IMR-90 (cell line): Measurements from ENCODE around the gene CYP1A2. TPM values are rescaled to one million over a fixed set of nuclear protein-coding genes. Genes with fewer than 3 reads are reported as not detected.

Experiments
- ATAC-seq: fragments of 200-7000 bp; cut with Tn5 transposase; 2 replicates; pipeline ENCODE4 v1.9.1; 2020; ENCODE audit warnings: low read depth, mild to moderate bottlenecking, moderate library complexity
- BruUV-seq: library from RNA; stranded (reverse); fragments of 400-500 nt; replicated peaks from 2 replicates; lab custom pipeline; 2021; lab: Mats Ljungman, UMichigan
- CTCF ChIA-PET: fragments of 300-600 bp; formaldehyde crosslinking; extraction: SDS; loops from one replicate; lab custom pipeline; 2021; ENCODE audit warnings: antibody characterized with exemption; lab: Yijun Ruan, JAX
- POLR2A ChIA-PET: fragments of 300-600 bp; sonication (Branson Sonifier 250); formaldehyde crosslinking; loops from one replicate; lab custom pipeline; 2022; ENCODE audit warnings: antibody characterized with exemption; ENCODE audit not compliant: unreplicated experiment; lab: Charles Lee
- DNase-seq: peaks from one replicate; pipeline ENCODE4 v3.0.0; 2013
- H2AFZ ChIP-seq: replicated peaks from 2 replicates; pipeline ENCODE3; 2013; ENCODE audit warnings: low read length, mild to moderate bottlenecking; ENCODE audit not compliant: poor library complexity
- H2AK5ac ChIP-seq: 2 replicates; pipeline ENCODE4 v1.6.1; 2013; ENCODE audit warnings: low read depth, low read length, inconsistent platforms
- H2AK9ac ChIP-seq: replicated peaks from 2 replicates; pipeline ENCODE3; 2013; ENCODE audit warnings: mild to moderate bottlenecking, low read depth, low read length, moderate library complexity; ENCODE audit not compliant: poor library complexity
- H2BK120ac ChIP-seq: 2 replicates; pipeline ENCODE4 v1.6.1; 2013; ENCODE audit warnings: low read depth, low read length, inconsistent platforms
- H2BK15ac ChIP-seq: 3 replicates; pipeline ENCODE4 v1.6.1; 2013; ENCODE audit warnings: low read depth, low read length, inconsistent platforms
- H2BK20ac ChIP-seq: 2 replicates; pipeline ENCODE4 v1.6.1; 2013; ENCODE audit warnings: low read depth, mild to moderate bottlenecking, inconsistent platforms, low read length, moderate library complexity
- H2BK5ac ChIP-seq: 2 replicates; pipeline ENCODE4 v1.6.1; 2013; ENCODE audit warnings: mild to moderate bottlenecking, low read depth, low read length, inconsistent platforms; ENCODE audit not compliant: poor library complexity, severe bottlenecking
- H3K14ac ChIP-seq: replicated peaks from 2 replicates; pipeline ENCODE4 v1.6.1; 2013; ENCODE audit warnings: low read depth, low read length, inconsistent platforms
- H3K18ac ChIP-seq: 2 replicates; pipeline ENCODE4 v1.6.1; 2013; ENCODE audit warnings: low read depth, low read length, control low read depth
- H3K23ac ChIP-seq: 2 replicates; pipeline ENCODE4 v1.6.1; 2013; ENCODE audit warnings: low read depth, low read length, inconsistent platforms
- H3K27ac ChIP-seq: 2 replicates; pipeline ENCODE4 v1.5.1; 2013; ENCODE audit warnings: mild to moderate bottlenecking, control low read depth, low read length; ENCODE audit not compliant: insufficient read depth
- H3K27me3 ChIP-seq: 2 replicates; pipeline ENCODE4 v1.6.1; 2013; ENCODE audit warnings: low read length; ENCODE audit not compliant: control insufficient read depth, insufficient read depth
- H3K36me3 ChIP-seq: 2 replicates; pipeline ENCODE4 v1.6.1; 2013; ENCODE audit warnings: low read length, mixed read lengths; ENCODE audit not compliant: control insufficient read depth, insufficient read depth
- H3K4ac ChIP-seq: 2 replicates; pipeline ENCODE4 v1.6.1; 2013; ENCODE audit warnings: low read depth, low read length, inconsistent platforms
- H3K4me1 ChIP-seq: 2 replicates; pipeline ENCODE4 v1.6.1; 2013; ENCODE audit warnings: low read length, mixed read lengths; ENCODE audit not compliant: control insufficient read depth, insufficient read depth
- H3K4me2 ChIP-seq: 2 replicates; pipeline ENCODE4 v1.6.1; 2013; ENCODE audit warnings: low read depth, mild to moderate bottlenecking, control low read depth, low read length, moderate library complexity
- H3K4me3 ChIP-seq: 2 replicates; pipeline ENCODE4 v1.5.1; 2013; ENCODE audit warnings: low read depth, mild to moderate bottlenecking, control low read depth, low read length, moderate library complexity; ENCODE audit not compliant: insufficient read depth
- H3K56ac ChIP-seq: 2 replicates; pipeline ENCODE4 v1.6.1; 2013; ENCODE audit warnings: low read length, inconsistent platforms; ENCODE audit not compliant: insufficient read depth; ENCODE audit errors: extremely low read depth
- H3K79me1 ChIP-seq, 2 experiments: 2 replicates each; pipeline ENCODE4 v1.6.1; 2013; ENCODE audit warnings: low read length in 2 of 2, inconsistent platforms in 1 of 2, low read depth in 1 of 2
- H3K9ac ChIP-seq: 2 replicates; pipeline ENCODE4 v1.6.1; 2013; ENCODE audit warnings: low read depth, low read length, control low read depth
- H3K9me1 ChIP-seq: 2 replicates; pipeline ENCODE4 v1.6.1; 2013; ENCODE audit warnings: low read length, inconsistent platforms; ENCODE audit not compliant: insufficient read depth
- H3K9me3 ChIP-seq: 2 replicates; pipeline ENCODE4 v1.6.1; 2013; ENCODE audit warnings: low read length; ENCODE audit not compliant: control insufficient read depth, insufficient read depth
- H4K20me1 ChIP-seq: 2 replicates; pipeline ENCODE4 v1.6.1; 2013; ENCODE audit warnings: low read length, inconsistent platforms; ENCODE audit not compliant: insufficient read depth
- H4K5ac ChIP-seq: 2 replicates; pipeline ENCODE4 v1.6.1; 2013; ENCODE audit warnings: mild to moderate bottlenecking, low read depth, low read length, control low read depth
- H4K8ac ChIP-seq, 2 experiments: 2 replicates each; pipeline ENCODE4 v1.6.1; 2013; ENCODE audit warnings: low read depth in 2 of 2, low read length in 2 of 2, control low read depth in 1 of 2, inconsistent platforms in 1 of 2
- H4K91ac ChIP-seq: 2 replicates; pipeline ENCODE4 v1.6.1; 2013; ENCODE audit warnings: low read depth, low read length, inconsistent platforms; ENCODE audit not compliant: insufficient read depth
- BHLHE40 ChIP-seq: fragments of 150-350 bp; IDR thresholded peaks from 2 replicates; pipeline ENCODE4 v1.6.1; 2016; ENCODE audit warnings: mild to moderate bottlenecking, low read depth, low read length
- CEBPB ChIP-seq: IDR thresholded peaks from 2 replicates; pipeline ENCODE4 v1.6.1; 2012; ENCODE audit warnings: low read depth, low read length, improper control_type of control experiment
- CHD1 ChIP-seq: IDR thresholded peaks from 2 replicates; pipeline ENCODE4 v1.6.1; 2012; ENCODE audit warnings: low read depth, low read length, improper control_type of control experiment
- CTCF ChIP-seq: conservative IDR thresholded peaks from 2 replicates; pipeline ENCODE4 v1.5.1; 2012; ENCODE audit warnings: mild to moderate bottlenecking, low read depth, low read length, improper control_type of control experiment
- ELK1 ChIP-seq: fragments of 150-350 bp; IDR thresholded peaks from 2 replicates; pipeline ENCODE4 v1.6.1; 2016; ENCODE audit warnings: low read depth, mild to moderate bottlenecking, low read length, moderate library complexity, borderline replicate concordance
- FOS ChIP-seq: fragments of 150-350 bp; IDR thresholded peaks from 2 replicates; pipeline ENCODE4 v1.6.1; 2016; ENCODE audit warnings: low read depth, low read length
- MAFK ChIP-seq: IDR thresholded peaks from 2 replicates; pipeline ENCODE4 v1.6.1; 2012; ENCODE audit warnings: low read depth, low read length, improper control_type of control experiment
- MAZ ChIP-seq: IDR thresholded peaks from 2 replicates; pipeline ENCODE4 v1.6.1; 2012; ENCODE audit warnings: low read depth, mild to moderate bottlenecking, low read length, improper control_type of control experiment, moderate library complexity, borderline replicate concordance
- MXI1 ChIP-seq: IDR thresholded peaks from 2 replicates; pipeline ENCODE4 v1.6.1; 2012; ENCODE audit warnings: low read depth, mild to moderate bottlenecking, low read length, moderate library complexity, borderline replicate concordance
- NFE2L2 ChIP-seq: fragments of 150-350 bp; IDR thresholded peaks from 2 replicates; pipeline ENCODE4 v1.6.1; 2016; ENCODE audit warnings: low read depth, mild to moderate bottlenecking, low read length
- POLR2A ChIP-seq: IDR thresholded peaks from 2 replicates; pipeline ENCODE4 v1.6.1; 2012; ENCODE audit warnings: mild to moderate bottlenecking, low read depth, low read length
- RAD21 ChIP-seq: IDR thresholded peaks from 2 replicates; pipeline ENCODE4 v1.6.1; 2012; ENCODE audit warnings: low read length, improper control_type of control experiment
- RCOR1 ChIP-seq: IDR thresholded peaks from 2 replicates; pipeline ENCODE4 v1.6.1; 2012; ENCODE audit warnings: mild to moderate bottlenecking, low read length, improper control_type of control experiment; ENCODE audit not compliant: insufficient replicate concordance
- RFX5 ChIP-seq: IDR thresholded peaks from 2 replicates; pipeline ENCODE4 v1.8.0; 2012; ENCODE audit warnings: low read depth, mild to moderate bottlenecking, low read length, moderate library complexity
- SMC3 ChIP-seq: fragments of 150-350 bp; IDR thresholded peaks from 2 replicates; pipeline ENCODE4 v1.6.1; 2016; ENCODE audit warnings: low read depth, mild to moderate bottlenecking, antibody characterized with exemption, low read length, moderate library complexity
- USF2 ChIP-seq: fragments of 150-350 bp; IDR thresholded peaks from 2 replicates; pipeline ENCODE4 v1.6.1; 2017; ENCODE audit warnings: mild to moderate bottlenecking, antibody characterized with exemption, low read length, low read depth
- WGBS, 2 experiments: methylation state at CpG; one replicate each; pipeline versions ENCODE4 v1.1.5 to v1.1.7; 2013; ENCODE audit warnings: missing lambda C conversion rate in 2 of 2; ENCODE audit not compliant: insufficient read length in 1 of 2; ENCODE audit errors: extremely low coverage in 2 of 2; 5-methylcytosine and 5-hydroxymethylcytosine counted together
- dilution Hi-C: fragments of 300-500 bp; cut with HindIII; formaldehyde crosslinking; loops from one replicate; pipeline ENCODE4 v1.14.3; 2018; ENCODE audit warnings: low sequenced_read_pairs; ENCODE audit not compliant: unreplicated experiment
- in situ Hi-C: fragments of 300-500 bp; cut with MboI; formaldehyde crosslinking; loops from 3 replicates; pipeline ENCODE4 v1.14.3; 2019; ENCODE audit warnings: low sequenced_read_pairs, inconsistent platforms, mixed read lengths
- intact Hi-C: fragments of 100-400 bp; cut with micrococcal nuclease; formaldehyde crosslinking; loops from 2 replicates; pipeline ENCODE4 v1.10.0; 2022
- polyA plus RNA-seq, 3 experiments: library from polyadenylated mRNA; depleted of rRNA; stranded (reverse); fragments of >200 nt; gene quantifications; 2 replicates each; pipeline ENCODE4 v1.2.3, GENCODE V29; 2012; ENCODE audit warnings: low replicate concordance in 1 of 3
- total RNA-seq: library from RNA; depleted of rRNA; stranded (reverse); fragments of >200 nt; gene quantifications from 2 replicates; pipeline ENCODE4 v1.2.3, GENCODE V29; 2012

Gene CYP1A2
- total and polyA plus RNA-seq, 2 of the 4 experiments (the other 2 are of a cell fraction): not detected

DNA sequence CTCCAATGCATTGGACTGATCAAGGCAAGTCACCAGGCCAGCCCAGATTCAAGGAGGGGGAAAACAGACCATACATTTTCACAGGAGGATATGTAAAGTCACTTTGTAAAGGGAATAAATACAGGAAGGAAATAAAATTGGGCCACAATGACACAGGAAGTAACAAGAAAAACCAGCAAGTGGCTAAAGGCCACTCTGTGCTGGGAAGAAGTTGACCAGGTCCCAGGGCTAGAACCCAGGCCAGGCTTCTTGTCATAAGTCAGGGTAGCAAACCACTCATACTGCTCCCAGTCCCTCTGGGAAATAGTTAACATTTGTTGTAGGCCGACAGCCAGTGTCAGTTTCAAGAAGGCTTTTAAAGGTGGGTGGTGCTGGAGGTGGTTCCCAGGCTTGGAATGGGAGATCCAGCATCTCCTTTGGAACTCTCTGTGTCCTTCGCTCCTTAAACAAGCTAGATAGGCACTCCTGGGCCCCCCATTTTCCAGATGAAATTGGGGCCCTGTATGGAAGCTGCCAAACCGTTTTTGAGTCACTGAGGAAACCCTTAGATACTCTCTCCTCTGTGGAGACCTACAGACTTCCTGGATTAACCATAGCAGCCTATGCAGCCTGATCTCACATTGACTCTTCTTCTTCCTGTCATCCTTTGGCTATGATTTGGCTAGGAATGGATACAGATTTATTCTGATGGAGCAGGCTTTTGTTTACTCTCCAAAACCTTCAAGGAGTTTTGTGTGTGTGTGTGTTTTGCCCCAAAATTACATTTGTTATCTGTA lies 38.1 kb upstream of the CYP1A2 start:
- dilution Hi-C loops: no loop called here
- no CpG with 5 or more reads among the region's 3 CpGs for WGBS, 2 experiments
- Histone ChIP-seq H3K23ac (no peak overlapping the region), H4K8ac (no peak overlapping the region), H3K27me3 (peaks cover 27% of the 10 kb centered on the region), H3K4me3 (no peak overlapping the region), H3K9me3 (no peaks in the 10 kb centered on the region), H3K9me1 (no peaks in the 10 kb centered on the region), H3K9ac (no peak overlapping the region), H3K79me1 (no peaks in the 10 kb centered on the region), H2AFZ (no peak overlapping the region), H2BK5ac (no peak overlapping the region), H3K4me1 (no peaks in the 10 kb centered on the region), H2BK20ac (no peak overlapping the region), H3K36me3 (no peaks in the 10 kb centered on the region), H2AK5ac (no peak overlapping the region), H4K91ac (no peak overlapping the region), H3K4me2 (no peak overlapping the region), H4K20me1 (no peaks in the 10 kb centered on the region), H2BK15ac (no peak overlapping the region), H3K4ac (no peak overlapping the region), H2AK9ac (no peak overlapping the region), H2BK120ac (no peak overlapping the region), H3K27ac (no peak overlapping the region), H3K56ac (no peak overlapping the region), H4K5ac (no peak overlapping the region), H3K18ac (no peak overlapping the region), H3K14ac (no peak overlapping the region)
- POLR2A ChIA-PET: no interaction called here
- no TSS peak for BruUV-seq
- intact Hi-C loops: no loop called here
- TF ChIP-seq MXI1 (no peak), BHLHE40 (no peak), MAFK (no peak), CEBPB (no peak), MAZ (no peak), CTCF (no peak), CHD1 (no peak), SMC3 (no peak), FOS (no peak), RFX5 (no peak), POLR2A (no peak), NFE2L2 (no peak), USF2 (no peak), ELK1 (no peak), RCOR1 (no peak), RAD21 (no peak)
- CTCF ChIA-PET: interaction anchor here (0.6 kb wide), 1 partner anchor 7 kb away, joined by 4 read pairs; no protein-coding TSS in a partner anchor
- in situ Hi-C loops: no loop called here
- DNase-seq (no peak), ATAC-seq (no peak)
